Karpas-422 (cell line): Measurements from ENCODE around the gene SPSB2. TPM values are rescaled to one million over a fixed set of nuclear protein-coding genes. Genes with fewer than 3 reads are reported as not detected.
A peak's percentile ranks its signal among the peaks of the same experiment; 100 is the strongest.
"Not testable (repeated sequence)": the region's sequence is repeated elsewhere in the genome, so short reads cannot be mapped to it uniquely, and the experiment has no call there.

Experiments
- DNase-seq: peaks from one replicate; pipeline ENCODE4 v3.0.0-alpha.2; 2015
- H2AFZ ChIP-seq: fragments of 200-600 bp; sonication (generic); 2 replicates; pipeline ENCODE4 v1.6.1; 2014; ENCODE audit warnings: antibody characterized with exemption, low read length, mixed read lengths
- H3K27ac ChIP-seq: fragments of 200-600 bp; sonication (generic); 2 replicates; pipeline ENCODE4 v1.5.1; 2014; ENCODE audit warnings: mild to moderate bottlenecking, low read length, moderate library complexity
- H3K27me3 ChIP-seq: fragments of 200-600 bp; sonication (generic); 2 replicates; pipeline ENCODE4 v1.6.1; 2014; ENCODE audit warnings: low read length, mixed read lengths
- H3K36me3 ChIP-seq: fragments of 200-600 bp; sonication (generic); 2 replicates; pipeline ENCODE4 v1.6.1; 2014; ENCODE audit warnings: low read length, mixed read lengths; ENCODE audit not compliant: insufficient read depth
- H3K4me1 ChIP-seq: fragments of 200-600 bp; sonication (generic); 2 replicates; pipeline ENCODE4 v1.6.1; 2014; ENCODE audit warnings: mild to moderate bottlenecking, low read length, mixed read lengths
- H3K4me2 ChIP-seq: fragments of 200-600 bp; sonication (generic); 2 replicates; pipeline ENCODE4 v1.6.1; 2014; ENCODE audit warnings: low read length, low read depth, mild to moderate bottlenecking; ENCODE audit not compliant: poor library complexity, severe bottlenecking
- H3K4me3 ChIP-seq: fragments of 200-600 bp; sonication (generic); 2 replicates; pipeline ENCODE4 v1.5.1; 2014; ENCODE audit warnings: mild to moderate bottlenecking, antibody characterized with exemption, low read length, mixed read lengths
- H3K79me2 ChIP-seq: fragments of 200-600 bp; sonication (generic); 2 replicates; pipeline ENCODE4 v1.6.1; 2014; ENCODE audit warnings: mild to moderate bottlenecking, low read length, mixed read lengths
- H3K9ac ChIP-seq: fragments of 200-600 bp; sonication (generic); 2 replicates; pipeline ENCODE4 v1.6.0; 2014; ENCODE audit warnings: low read length
- H3K9me2 ChIP-seq: fragments of 200-600 bp; sonication (generic), shearing (Covaris generic); replicated peaks from 2 replicates; pipeline ENCODE4 v1.6.0; 2014; ENCODE audit warnings: mild to moderate bottlenecking, low read length, moderate library complexity; ENCODE audit not compliant: insufficient read depth
- H3K9me3 ChIP-seq: fragments of 300-700, 200-600 bp; sonication (generic); 2 replicates; pipeline ENCODE4 v1.6.1; 2014; ENCODE audit warnings: low read length, mixed read lengths
- H4K20me1 ChIP-seq: fragments of 200-600 bp; sonication (generic); 2 replicates; pipeline ENCODE4 v1.6.1; 2014; ENCODE audit warnings: mild to moderate bottlenecking, antibody characterized with exemption, low read length, low read depth; ENCODE audit not compliant: insufficient read depth
- total RNA-seq: library from RNA; depleted of rRNA; stranded (reverse); fragments of >200 nt; shearing (Covaris generic); gene quantifications from 2 replicates; pipeline ENCODE4 v1.2.3, GENCODE V29; 2014; ENCODE audit warnings: low replicate concordance

The SPSB2 gene
- total RNA-seq, 1 experiment from 2014 or later = 5.9 TPM

DNA sequence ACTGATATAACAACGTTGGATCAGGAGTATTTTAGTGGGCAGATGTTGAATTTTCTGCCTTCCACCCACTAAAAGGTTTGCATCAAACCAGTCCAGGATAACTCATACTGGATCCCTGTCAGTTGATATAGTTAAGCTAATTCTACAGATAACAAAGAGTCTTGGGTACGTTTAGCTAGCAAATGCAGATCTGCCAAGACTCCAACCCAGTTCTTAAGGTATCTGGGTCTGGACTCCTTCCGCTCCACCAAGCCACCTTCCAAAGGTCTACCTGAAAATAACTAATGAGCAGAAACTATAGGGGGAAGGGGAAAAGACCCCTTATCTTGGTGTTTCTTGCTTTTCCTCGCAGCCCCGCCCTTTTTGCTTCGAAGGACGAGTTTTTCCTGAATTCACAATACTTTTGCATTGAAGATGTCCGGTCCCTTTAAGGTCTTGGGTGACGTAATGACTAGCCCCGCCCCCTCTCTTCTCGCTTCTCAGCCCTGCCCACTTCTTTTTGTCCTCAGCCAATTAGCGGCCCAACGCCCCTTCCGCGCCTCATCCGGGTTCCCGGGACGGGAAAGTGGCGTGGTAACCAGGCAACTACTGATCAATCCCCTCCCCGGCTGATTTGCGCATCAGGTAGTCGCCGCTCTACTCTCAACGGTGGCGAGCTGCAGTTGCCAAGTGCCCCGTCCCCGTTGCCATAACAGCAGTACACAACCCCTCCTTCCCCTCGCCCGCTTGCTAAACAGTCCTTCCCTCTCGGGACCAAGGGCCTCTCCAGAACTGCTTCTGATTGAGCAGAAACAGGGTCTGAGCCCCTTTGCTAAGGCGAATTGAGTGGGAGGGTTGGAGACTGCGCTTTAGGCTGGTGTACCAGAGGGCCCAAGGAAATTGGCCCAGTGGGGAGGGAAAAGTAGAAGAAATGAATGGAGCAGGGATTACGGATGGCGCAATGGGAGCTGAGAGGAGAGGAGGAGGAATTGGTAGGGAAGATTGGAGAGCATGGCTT lies 31.5 kb upstream of the SPSB2 start, which contains the start of gene LRRC23:
Gene LRRC23, plus strand, starts transcription at position 543 of the 997 bp plus-strand sequence. CDS start 812 bp downstream, outside the sequence.
- Histone ChIP-seq H3K79me2 (no peaks in the 10 kb centered on the region), H2AFZ (peak within 1 kb of the TSS; percentile 88), H3K27me3 (no peaks in the 10 kb centered on the region), H3K9ac (peak within 1 kb of the TSS; percentile 79), H3K27ac (no peak within 1 kb of the TSS; the same call in 1 of the 2 replicates), H3K4me3 (peak within 1 kb of the TSS; percentile 71), H4K20me1 (no peaks in the 10 kb centered on the region), H3K36me3 (no peaks in the 10 kb centered on the region), H3K4me1 (peaks cover 24% of the 10 kb centered on the region), H3K9me2 (no peaks in the 10 kb centered on the region), H3K9me3 (no peaks in the 10 kb centered on the region), H3K4me2 (peak within 1 kb of the TSS; percentile 84)
- DNase-seq = peak; percentile 99

DNA sequence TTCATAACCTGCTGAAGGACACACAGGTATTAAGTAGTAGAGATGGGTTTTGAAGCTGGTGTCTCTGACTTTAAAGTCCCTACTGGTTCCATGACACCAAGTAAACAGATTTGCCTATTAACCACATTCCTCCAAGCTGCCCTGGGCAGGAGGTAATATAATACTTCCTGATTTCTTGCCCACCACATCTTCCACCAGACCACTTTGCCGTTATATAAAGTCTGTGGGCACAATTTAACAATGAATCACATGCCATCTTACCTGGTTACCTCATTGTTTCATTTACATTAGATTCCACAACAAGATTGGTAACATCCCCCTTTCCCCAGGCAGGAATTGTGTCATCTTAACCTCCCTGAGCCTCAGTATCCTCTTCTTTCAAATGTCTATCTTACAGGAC lies 30.6 kb upstream of the SPSB2 start:
- peak overlapping the region; percentile 88 for H2AFZ ChIP-seq
- H3K4me1 ChIP-seq = peaks cover 24% of the 10 kb centered on the region
- no peak for DNase-seq
- H4K20me1 ChIP-seq = no peaks in the 10 kb centered on the region
- H3K36me3 ChIP-seq = no peaks in the 10 kb centered on the region
- 0 out of 2 replicates have a peak overlapping the region, but pooled peaks have one; percentile 22 for H3K9ac ChIP-seq
- peak overlapping the region; percentile 84 for H3K4me2 ChIP-seq
- no peaks in the 10 kb centered on the region for H3K9me2 ChIP-seq
- H3K9me3 ChIP-seq = no peaks in the 10 kb centered on the region
- no peak overlapping the region; the same call in 1 of the 2 replicates for H3K27ac ChIP-seq
- no peaks in the 10 kb centered on the region for H3K27me3 ChIP-seq
- no peaks in the 10 kb centered on the region for H3K79me2 ChIP-seq
- H3K4me3 ChIP-seq = peak overlapping the region; percentile 71; the same call in 1 of the 2 replicates

- DNase-seq = no peak
- H3K27ac ChIP-seq = no peak overlapping the region
- no peaks in the 10 kb centered on the region for H3K27me3 ChIP-seq
- H3K79me2 ChIP-seq = no peaks in the 10 kb centered on the region
- H3K4me1 ChIP-seq = peaks cover 24% of the 10 kb centered on the region
- no peaks in the 10 kb centered on the region for H3K36me3 ChIP-seq
- H3K4me3 ChIP-seq = no peak overlapping the region
- no peak overlapping the region for H3K9ac ChIP-seq
- H3K9me2 ChIP-seq = no peaks in the 10 kb centered on the region
- no peak overlapping the region for H2AFZ ChIP-seq
- no peaks in the 10 kb centered on the region for H4K20me1 ChIP-seq
- no peak overlapping the region for H3K4me2 ChIP-seq
- no peaks in the 10 kb centered on the region for H3K9me3 ChIP-seq
Observed at GRCh38 chr12:6902448-6902847, 29.3 kb upstream of the SPSB2 start.

DNA sequence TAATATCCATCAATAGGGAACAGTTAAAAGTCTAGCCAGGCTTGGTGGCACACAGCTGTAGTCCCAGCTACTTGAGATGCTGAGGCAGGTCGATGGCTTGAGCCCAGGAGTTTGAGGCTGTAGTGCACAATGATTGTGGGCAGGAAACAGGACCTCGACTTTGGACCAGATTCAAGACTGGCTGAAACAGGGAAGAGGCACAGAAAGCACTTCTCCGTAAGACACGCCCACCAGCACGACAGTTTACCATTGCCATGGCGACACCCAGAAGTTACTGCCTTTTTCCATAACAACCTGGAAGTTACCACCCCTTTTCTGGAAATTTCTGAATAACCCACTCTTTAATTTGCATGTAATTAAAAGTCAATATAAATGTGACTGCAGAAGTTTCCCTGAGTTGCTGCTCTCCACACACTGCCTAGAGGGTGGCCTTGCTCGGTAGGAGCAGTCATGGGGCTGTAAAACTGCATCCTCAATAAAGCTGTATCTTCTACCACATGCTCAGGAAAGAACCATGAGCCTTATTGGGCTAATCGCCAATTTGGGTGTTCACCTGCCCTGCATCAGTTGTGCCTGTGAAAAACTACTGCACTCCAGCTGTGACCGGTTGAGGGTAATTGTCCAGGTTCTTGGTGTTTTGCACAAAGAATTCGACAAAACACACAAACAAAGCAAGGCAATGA lies 26.9 kb upstream of the SPSB2 start:
- H3K4me2 ChIP-seq = no peak overlapping the region
- H3K4me1 ChIP-seq = peaks cover 19% of the 10 kb centered on the region
- no peak overlapping the region for H3K4me3 ChIP-seq
- no peaks in the 10 kb centered on the region for H3K27me3 ChIP-seq
- no peaks in the 10 kb centered on the region for H3K36me3 ChIP-seq
- H3K27ac ChIP-seq = no peak overlapping the region
- no peaks in the 10 kb centered on the region for H3K79me2 ChIP-seq
- H3K9ac ChIP-seq = no peak overlapping the region
- H4K20me1 ChIP-seq = no peaks in the 10 kb centered on the region
- no peaks in the 10 kb centered on the region for H3K9me3 ChIP-seq
- no peak for DNase-seq
- H2AFZ ChIP-seq = no peak overlapping the region
- H3K9me2 ChIP-seq = no peaks in the 10 kb centered on the region

DNA sequence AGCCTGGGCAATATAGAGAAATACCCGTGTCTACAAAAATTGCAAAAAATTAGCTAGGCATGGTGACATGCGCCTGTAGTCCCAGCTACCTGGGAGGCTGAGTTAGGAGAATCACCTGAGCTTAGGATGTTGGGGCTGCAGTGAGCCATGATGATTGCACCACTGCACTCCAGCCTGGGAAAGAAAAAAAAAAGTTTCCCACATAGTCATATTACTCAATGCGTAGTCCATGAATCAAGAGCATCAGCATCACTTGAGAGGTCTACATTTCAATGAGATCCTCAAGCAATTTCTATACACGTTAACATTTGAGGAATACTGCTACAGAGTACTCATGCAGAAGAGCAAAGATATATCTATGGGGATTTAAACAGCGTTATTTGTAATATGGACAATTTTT lies 26.3 kb upstream of the SPSB2 start:
- H3K9me3 ChIP-seq = no peaks in the 10 kb centered on the region
- H3K27ac ChIP-seq = no peak overlapping the region
- no peaks in the 10 kb centered on the region for H3K9me2 ChIP-seq
- H3K9ac ChIP-seq = no peak overlapping the region
- no peak overlapping the region for H3K4me3 ChIP-seq
- H3K36me3 ChIP-seq = no peaks in the 10 kb centered on the region
- no peak overlapping the region for H2AFZ ChIP-seq
- no peaks in the 10 kb centered on the region for H3K27me3 ChIP-seq
- DNase-seq = no peak
- H3K79me2 ChIP-seq = no peaks in the 10 kb centered on the region
- H3K4me1 ChIP-seq = peaks cover 16% of the 10 kb centered on the region
- H4K20me1 ChIP-seq = no peaks in the 10 kb centered on the region
- no peak overlapping the region for H3K4me2 ChIP-seq

DNA sequence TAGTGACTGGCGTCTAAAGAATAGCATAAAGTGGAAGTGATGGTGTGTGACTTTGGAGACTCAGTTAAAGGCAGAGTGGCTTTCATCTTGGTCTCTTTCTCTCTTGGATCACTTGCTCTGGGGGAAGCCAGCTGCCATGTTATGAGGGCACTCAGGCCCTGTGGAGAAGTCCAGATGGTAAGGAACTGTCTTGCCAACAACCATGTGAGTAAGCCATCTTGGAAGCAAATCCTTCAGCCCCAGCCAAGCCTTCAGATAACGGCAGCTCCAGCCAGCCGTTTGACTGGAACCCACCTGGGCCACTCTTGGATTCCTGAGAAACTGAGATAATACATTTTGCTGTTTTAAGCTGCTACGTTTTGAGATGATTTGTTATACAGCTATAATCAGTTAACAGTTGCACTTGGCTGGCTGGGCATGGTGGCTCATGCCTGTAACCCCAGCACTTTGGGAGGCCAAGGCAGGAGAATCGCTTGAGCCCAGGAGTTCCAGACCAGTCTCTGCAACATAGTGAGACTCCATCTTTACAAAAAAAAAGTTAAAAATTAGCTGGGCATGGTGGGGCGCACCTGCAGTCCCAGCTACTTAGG lies 23.8 kb upstream of the SPSB2 start:
- no peaks in the 10 kb centered on the region for H3K9me3 ChIP-seq

DNA sequence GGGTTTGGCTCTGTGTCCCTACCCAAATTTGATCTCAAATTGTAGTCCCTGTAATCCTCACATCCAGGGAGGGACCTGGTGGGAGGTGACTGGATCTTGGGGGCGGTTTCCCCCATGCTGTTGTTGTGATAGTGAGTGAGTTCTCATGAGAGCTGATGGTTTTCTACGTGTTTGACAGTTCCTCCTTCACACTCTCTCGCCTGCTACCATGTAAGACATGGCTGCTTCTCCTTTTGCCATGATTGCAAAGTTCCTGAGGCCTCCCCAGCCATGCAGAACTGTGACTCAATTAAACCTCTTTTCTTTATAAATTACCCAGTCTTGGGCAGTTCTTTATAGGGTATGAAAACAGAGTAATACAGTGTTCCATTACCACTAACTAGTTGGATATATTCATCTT lies 21.2 kb upstream of the SPSB2 start:
- no peak overlapping the region for H3K4me3 ChIP-seq
- H4K20me1 ChIP-seq = no peaks in the 10 kb centered on the region
- no peak overlapping the region for H3K27ac ChIP-seq
- no peaks in the 10 kb centered on the region for H3K79me2 ChIP-seq
- no peak overlapping the region for H3K9ac ChIP-seq
- no peaks in the 10 kb centered on the region for H3K36me3 ChIP-seq
- DNase-seq = no peak
- peaks cover 14% of the 10 kb centered on the region for H3K4me1 ChIP-seq
- no peak overlapping the region for H2AFZ ChIP-seq
- H3K9me2 ChIP-seq = no peaks in the 10 kb centered on the region
- no peaks in the 10 kb centered on the region for H3K9me3 ChIP-seq
- no peak overlapping the region for H3K4me2 ChIP-seq
- H3K27me3 ChIP-seq = no peaks in the 10 kb centered on the region

More for the DNA sequence above, 23.8 kb upstream of the SPSB2 start:
- H3K4me3 ChIP-seq = no peak overlapping the region
- no peak overlapping the region for H3K4me2 ChIP-seq
- no peaks in the 10 kb centered on the region for H3K27me3 ChIP-seq
- no peak for DNase-seq
- no peaks in the 10 kb centered on the region for H3K79me2 ChIP-seq
- H3K27ac ChIP-seq = no peak overlapping the region
- H2AFZ ChIP-seq = no peak overlapping the region
- H3K9me2 ChIP-seq = no peaks in the 10 kb centered on the region
- no peaks in the 10 kb centered on the region for H4K20me1 ChIP-seq
- no peaks in the 10 kb centered on the region for H3K36me3 ChIP-seq
- peaks cover 4% of the 10 kb centered on the region; the same call in 1 of the 2 replicates for H3K4me1 ChIP-seq
- H3K9ac ChIP-seq = 0 out of 2 replicates have a peak overlapping the region, but pooled peaks have one; percentile 7

GRCh38 chr12:6892683-6893082 lies 19.6 kb upstream of the SPSB2 start:
- not testable (repeated sequence) for H3K9ac ChIP-seq, H3K9me2 ChIP-seq, H3K79me2 ChIP-seq, H3K4me2 ChIP-seq, H2AFZ ChIP-seq, H3K27me3 ChIP-seq, H3K27ac ChIP-seq, H3K9me3 ChIP-seq, H3K36me3 ChIP-seq, H4K20me1 ChIP-seq, DNase-seq, H3K4me3 ChIP-seq
- H3K4me1 ChIP-seq = peaks cover 14% of the 10 kb centered on the region
